Osteoblast (primary cell): Measurements from ENCODE around the gene TRMT1L. TPM values are rescaled to one million over a fixed set of nuclear protein-coding genes. Genes with fewer than 3 reads are reported as not detected.

Experiments
- DNase-seq: peaks from one replicate; pipeline ENCODE4 v3.0.0; 2011; ENCODE audit warnings: low spot score, mixed read lengths; ENCODE audit not compliant: insufficient read length; ENCODE audit errors: missing footprints
- H2AFZ ChIP-seq: 2 replicates; pipeline ENCODE4 v1.6.0; 2011; ENCODE audit warnings: mild to moderate bottlenecking, low read length
- H3K27ac ChIP-seq: 2 replicates; pipeline ENCODE4 v1.5.1; 2011; ENCODE audit warnings: mild to moderate bottlenecking, low read depth, low read length, moderate library complexity
- H3K27me3 ChIP-seq: 2 replicates; pipeline ENCODE4 v1.6.0; 2012; ENCODE audit warnings: mild to moderate bottlenecking, control low read depth, inconsistent platforms, low read length, moderate library complexity; ENCODE audit not compliant: insufficient read depth
- H3K36me3 ChIP-seq: 2 replicates; pipeline ENCODE4 v1.5.1; 2011; ENCODE audit warnings: mild to moderate bottlenecking, low read length, control low read depth, moderate library complexity; ENCODE audit not compliant: insufficient read depth
- H3K4me1 ChIP-seq: 2 replicates; pipeline ENCODE4 v1.5.1; 2011; ENCODE audit warnings: mild to moderate bottlenecking, low read length, control low read depth, moderate library complexity; ENCODE audit not compliant: insufficient read depth
- H3K4me2 ChIP-seq: 2 replicates; pipeline ENCODE4 v1.6.0; 2011; ENCODE audit warnings: mild to moderate bottlenecking, low read length; ENCODE audit not compliant: insufficient read depth
- H3K4me3 ChIP-seq: fragments of 200-600 bp; sonication (generic); 3 replicates; pipeline ENCODE4 v1.5.1; 2012; ENCODE audit warnings: mild to moderate bottlenecking, low read length, inconsistent platforms; ENCODE audit not compliant: insufficient read depth
- H3K79me2 ChIP-seq: 2 replicates; pipeline ENCODE4 v1.6.0; 2012; ENCODE audit warnings: mild to moderate bottlenecking, low read length, control low read depth, inconsistent platforms; ENCODE audit not compliant: insufficient read depth
- H3K9me3 ChIP-seq: 2 replicates; pipeline ENCODE4 v1.5.1; 2011; ENCODE audit warnings: low read depth, low read length, control low read depth
- H4K20me1 ChIP-seq: 2 replicates; pipeline ENCODE4 v1.6.0; 2012; ENCODE audit warnings: mild to moderate bottlenecking, low read length, control low read depth; ENCODE audit not compliant: insufficient read depth
- CTCF ChIP-seq: IDR thresholded peaks from 2 replicates; pipeline ENCODE4 v1.5.1; 2011; ENCODE audit warnings: mild to moderate bottlenecking, low read depth, low read length, moderate library complexity; ENCODE audit errors: extremely low read depth
- total RNA-seq: library from RNA; depleted of rRNA; stranded (reverse); fragments of >200 nt; gene quantifications from 2 replicates; pipeline ENCODE4 v1.2.3, GENCODE V29; 2012

The TRMT1L gene
- total RNA-seq, 1 donor: 12.3 TPM

GRCh38 chr1:185158800-185159199 lies 2.0 kb upstream of the TRMT1L start:
- DNase-seq: no peak
- H3K27me3 ChIP-seq: no peaks in the 10 kb centered on the region
- no peak overlapping the region for H2AFZ ChIP-seq
- H3K36me3 ChIP-seq: no peaks in the 10 kb centered on the region
- no peak overlapping the region for H3K4me3 ChIP-seq
- H4K20me1 ChIP-seq: no peaks in the 10 kb centered on the region
- no peak for TF ChIP-seq CTCF
- no peak overlapping the region for H3K4me2 ChIP-seq
- peaks cover 30% of the 10 kb centered on the region for H3K79me2 ChIP-seq
- H3K4me1 ChIP-seq: peaks cover 16% of the 10 kb centered on the region
- no peak overlapping the region for H3K27ac ChIP-seq
- H3K9me3 ChIP-seq: no peaks in the 10 kb centered on the region

GRCh38 chr1:185157599-185158412 lies 1.1 kb upstream of the TRMT1L start:
- no peaks in the 10 kb centered on the region for H3K27me3 ChIP-seq
- H3K4me2 ChIP-seq: peak overlapping the region; percentile 91
- TF ChIP-seq CTCF: no peak
- H3K27ac ChIP-seq: peak overlapping the region; percentile 95
- H3K79me2 ChIP-seq: peaks cover 30% of the 10 kb centered on the region
- peak overlapping the region; percentile 91 for H3K4me3 ChIP-seq
- H3K36me3 ChIP-seq: no peaks in the 10 kb centered on the region
- peaks cover 16% of the 10 kb centered on the region for H3K4me1 ChIP-seq
- no peaks in the 10 kb centered on the region for H4K20me1 ChIP-seq
- DNase-seq: no peak
- peak overlapping the region; percentile 97 for H2AFZ ChIP-seq
- H3K9me3 ChIP-seq: no peaks in the 10 kb centered on the region

- peak; percentile 73 for DNase-seq
- Histone ChIP-seq H3K27me3 (no peaks in the 10 kb centered on the region), H3K79me2 (peaks cover 30% of the 10 kb centered on the region), H3K9me3 (no peaks in the 10 kb centered on the region), H3K27ac (peak overlapping the region; percentile 95), H3K4me2 (peak overlapping the region; percentile 93), H3K4me3 (peak overlapping the region; percentile 91), H2AFZ (peak overlapping the region; percentile 94), H3K4me1 (peaks cover 16% of the 10 kb centered on the region), H3K36me3 (no peaks in the 10 kb centered on the region), H4K20me1 (no peaks in the 10 kb centered on the region)
- no peak for TF ChIP-seq CTCF
These were observed 382 bp downstream of the TRMT1L start for GRCh38 chr1:185156288-185156853.

- H2AFZ ChIP-seq: peak overlapping the region; percentile 94
- peaks cover 16% of the 10 kb centered on the region for H3K4me1 ChIP-seq
- H3K9me3 ChIP-seq: no peaks in the 10 kb centered on the region
- H3K4me3 ChIP-seq: peak overlapping the region; percentile 91
- no peaks in the 10 kb centered on the region for H3K27me3 ChIP-seq
- no peak for TF ChIP-seq CTCF
- peaks cover 2% of the 10 kb centered on the region for H3K36me3 ChIP-seq
- DNase-seq: peak; percentile 69
- H3K27ac ChIP-seq: peak overlapping the region; percentile 95
- peaks cover 30% of the 10 kb centered on the region for H3K79me2 ChIP-seq
- H3K4me2 ChIP-seq: peak overlapping the region; percentile 93
- no peaks in the 10 kb centered on the region for H4K20me1 ChIP-seq
These were observed 1.0 kb downstream of the TRMT1L start for GRCh38 chr1:185155600-185156287.
